ENCODE results near the gene NECTIN4. TPM values are rescaled to one million over a fixed set of nuclear protein-coding genes. Genes with fewer than 3 reads are reported as not detected.

Gene NECTIN4
- total and polyA plus RNA-seq, 8 donors, result 5.6 to 11.2 (median 9.3) TPM

DNA sequence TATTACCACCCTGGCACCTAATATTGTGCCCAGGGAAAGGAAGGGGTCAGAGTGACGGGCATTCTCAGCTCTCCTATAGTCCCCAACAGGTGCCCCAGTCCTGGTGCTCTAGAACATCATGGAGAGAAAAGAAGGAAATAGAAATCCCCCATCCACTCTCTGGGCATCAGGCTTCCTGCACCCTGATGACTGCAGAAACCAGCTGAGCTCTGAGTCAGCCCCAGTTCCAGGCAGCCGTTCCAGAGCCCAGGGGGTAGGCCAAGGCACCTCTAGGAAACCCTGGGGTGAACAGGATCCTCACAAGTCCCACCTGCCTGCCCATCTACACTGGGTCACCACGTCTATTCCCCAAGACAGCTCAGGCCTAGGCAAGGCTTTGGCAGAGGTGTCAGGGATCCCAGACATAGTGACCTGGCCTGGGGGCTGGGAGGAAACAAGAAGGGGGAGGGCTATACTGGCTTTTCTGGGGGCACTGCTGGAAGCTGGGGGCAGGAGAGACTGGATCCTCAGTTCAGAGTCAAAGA, 709 bp downstream of the NECTIN4 start:
- peak overlapping the region; percentile 9 to 40 for H3K4me3 ChIP-seq
- ATAC-seq (peak; percentile 62), DNase-seq (no peak)
- no peaks in the 10 kb centered on the region for H3K9me3 ChIP-seq
- intact Hi-C loops (cut with DNase I), result no loop called here
- H3K27me3 ChIP-seq, result no peaks in the 10 kb centered on the region
- peak overlapping the region; percentile 44 to 50 for H3K27ac ChIP-seq
- H3K36me3 ChIP-seq, result no peaks in the 10 kb centered on the region
- TF ChIP-seq CTCF (IDR thresholded peaks at IDR 0.05), result no peak
- peaks cover 0 to 25% of the 10 kb centered on the region in 2 donors for H3K4me1 ChIP-seq

DNA sequence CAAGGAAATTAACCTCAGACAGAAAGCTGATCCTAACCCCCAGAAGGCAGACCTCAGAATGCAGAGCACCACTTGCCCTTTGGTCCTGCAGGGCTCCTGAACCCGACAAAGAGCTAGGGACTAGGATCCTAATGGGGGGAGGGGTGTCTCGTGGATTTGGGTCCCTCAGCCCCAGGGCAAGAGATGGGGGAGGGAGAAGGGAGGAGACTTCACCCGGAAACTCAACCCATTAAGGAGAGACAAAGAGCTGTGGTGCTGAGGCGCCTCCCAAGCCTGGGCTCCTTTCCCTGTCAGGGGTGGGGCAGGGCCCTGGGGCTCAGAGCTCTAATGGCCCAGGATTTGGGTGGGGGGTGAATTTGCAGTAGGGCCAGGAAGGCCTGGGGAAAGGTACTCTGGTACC, 2.9 kb downstream of the NECTIN4 start:
- DNase-seq, result no peak
- peaks cover 5 to 38% of the 10 kb centered on the region in 2 donors for H3K4me1 ChIP-seq
- H3K4me3 ChIP-seq, result no peak overlapping the region
- no peak for ATAC-seq
- H3K27ac ChIP-seq, result no peak overlapping the region
- intact Hi-C loops (cut with DNase I), result no loop called here
- no peaks in the 10 kb centered on the region for H3K36me3 ChIP-seq
- H3K9me3 ChIP-seq, result no peaks in the 10 kb centered on the region
- no peaks in the 10 kb centered on the region for H3K27me3 ChIP-seq
- no peak for TF ChIP-seq CTCF (IDR thresholded peaks at IDR 0.05)

DNA sequence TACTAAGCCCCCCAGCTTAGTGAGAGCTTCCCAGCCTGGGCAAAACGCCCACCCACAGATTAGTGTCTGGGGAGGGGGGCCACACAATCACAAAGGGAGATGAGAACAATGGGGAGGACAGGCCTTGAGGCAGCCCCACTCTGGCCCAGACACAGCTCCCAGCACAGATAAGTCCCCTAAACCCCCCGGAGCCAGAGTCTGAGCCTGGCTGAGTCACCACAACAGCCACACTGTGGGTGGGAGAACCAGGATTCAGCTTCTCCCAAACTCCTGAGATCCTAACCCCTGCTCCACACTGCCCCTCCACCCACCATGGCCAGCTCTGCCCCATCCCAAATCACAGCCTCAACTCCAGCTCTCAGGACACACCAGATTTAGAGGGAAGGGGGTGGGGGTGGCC, 4.2 kb downstream of the NECTIN4 start:
- no peak for TF ChIP-seq CTCF (IDR thresholded peaks at IDR 0.05)
- Histone ChIP-seq H3K27me3 (no peaks in the 10 kb centered on the region), H3K27ac (no peak overlapping the region), H3K4me3 (no peak overlapping the region), H3K4me1 (peaks cover 5 to 47% of the 10 kb centered on the region in 2 donors), H3K9me3 (no peaks in the 10 kb centered on the region), H3K36me3 (no peaks in the 10 kb centered on the region)
- ATAC-seq, result no peak
- intact Hi-C loops (cut with DNase I), result no loop called here
- DNase-seq, result no peak

DNA sequence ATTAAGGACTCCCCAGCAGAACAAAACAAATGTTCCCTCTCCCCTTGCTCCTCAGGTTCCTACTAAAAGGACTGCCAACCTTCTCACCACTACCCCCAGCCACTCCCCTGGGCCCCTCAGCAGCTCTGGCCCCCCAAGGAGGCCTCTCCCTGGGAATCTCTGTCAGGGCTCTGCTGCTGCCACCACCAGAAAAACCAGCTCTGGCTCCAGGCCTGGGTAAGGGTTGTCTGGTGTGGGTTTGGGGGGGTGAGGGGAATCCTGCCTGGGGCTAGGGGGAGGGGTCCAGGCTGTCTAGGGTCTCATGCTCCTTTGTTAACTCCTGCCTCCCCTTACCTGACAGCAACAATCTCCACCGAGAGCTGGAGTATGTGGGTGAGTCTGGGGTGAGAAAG, 4.8 kb downstream of the NECTIN4 start:
- no peak overlapping the region for H3K4me3 ChIP-seq
- H3K27me3 ChIP-seq, result peaks cover 0 to 5% of the 10 kb centered on the region in 2 donors
- H3K27ac ChIP-seq, result no peak overlapping the region
- no peaks in the 10 kb centered on the region for H3K9me3 ChIP-seq
- intact Hi-C loops (cut with DNase I), result no loop called here
- H3K4me1 ChIP-seq, result peaks cover 5 to 46% of the 10 kb centered on the region in 2 donors
- DNase-seq (peak in 1 of 4 donors; percentile 47), ATAC-seq (no peak)
- no peak for TF ChIP-seq CTCF (IDR thresholded peaks at IDR 0.05)
- no peaks in the 10 kb centered on the region for H3K36me3 ChIP-seq

GRCh38 chr1:161083748-161084596, 5.4 kb downstream of the NECTIN4 start:
- no peak overlapping the region for H3K4me3 ChIP-seq
- no peaks in the 10 kb centered on the region for H3K36me3 ChIP-seq
- peak overlapping the region; percentile 53 to 68 for H3K27ac ChIP-seq
- H3K4me1 ChIP-seq, result peaks cover 5 to 40% of the 10 kb centered on the region in 2 donors
- TF ChIP-seq CTCF (IDR thresholded peaks at IDR 0.05), result no peak
- H3K9me3 ChIP-seq, result no peaks in the 10 kb centered on the region
- ATAC-seq, result peak; percentile 8
- peaks cover 0 to 8% of the 10 kb centered on the region in 2 donors for H3K27me3 ChIP-seq
- intact Hi-C loops (cut with DNase I), result no loop called here
- DNase-seq, result no peak
